Sciatic nerve (tissue), 2 donors: ENCODE results near the gene SVIL. TPM values are rescaled to one million over a fixed set of nuclear protein-coding genes. Genes with fewer than 3 reads are reported as not detected.
"Not testable (repeated sequence)": the region's sequence is repeated elsewhere in the genome, so short reads cannot be mapped to it uniquely, and the experiment has no call there.

Experiments
- ATAC-seq: fragments of 200-7000 bp; cut with Tn5 transposase; one replicate; pipeline ENCODE4 v1.9.1; 2020; ENCODE audit warnings: mild to moderate bottlenecking, moderate library complexity
- DNase-seq: peaks from one replicate; pipeline ENCODE4 v3.0.0-alpha.2; 2020; ENCODE audit warnings: low spot score
- intact Hi-C: fragments of 100-400 bp; cut with DNase I; formaldehyde crosslinking; loops from one replicate; pipeline ENCODE4 v1.14.2; 2022
- total RNA-seq: library from RNA; stranded (reverse); fragmentation: NEBNext Ultra II Directional; extraction: Animal tissue kit (Norgen Biotek cat#: 25700); gene quantifications from one replicate; pipeline ENCODE4 v1.2.1, GENCODE V29; 2021
- donor health status: DM: no; HTN: no; CAD: no.
- donor health status: DM: no; HTN: no; CAD: no.

SVIL gene
- total RNA-seq, 1 donor from 2014 or later, result 34.5 TPM

- DNase-seq, result no peak
- no peak for ATAC-seq
- intact Hi-C loops, result no loop called here
Observed at GRCh38 chr10:29628311-29628710, 6.5 kb downstream of the SVIL start.

DNA sequence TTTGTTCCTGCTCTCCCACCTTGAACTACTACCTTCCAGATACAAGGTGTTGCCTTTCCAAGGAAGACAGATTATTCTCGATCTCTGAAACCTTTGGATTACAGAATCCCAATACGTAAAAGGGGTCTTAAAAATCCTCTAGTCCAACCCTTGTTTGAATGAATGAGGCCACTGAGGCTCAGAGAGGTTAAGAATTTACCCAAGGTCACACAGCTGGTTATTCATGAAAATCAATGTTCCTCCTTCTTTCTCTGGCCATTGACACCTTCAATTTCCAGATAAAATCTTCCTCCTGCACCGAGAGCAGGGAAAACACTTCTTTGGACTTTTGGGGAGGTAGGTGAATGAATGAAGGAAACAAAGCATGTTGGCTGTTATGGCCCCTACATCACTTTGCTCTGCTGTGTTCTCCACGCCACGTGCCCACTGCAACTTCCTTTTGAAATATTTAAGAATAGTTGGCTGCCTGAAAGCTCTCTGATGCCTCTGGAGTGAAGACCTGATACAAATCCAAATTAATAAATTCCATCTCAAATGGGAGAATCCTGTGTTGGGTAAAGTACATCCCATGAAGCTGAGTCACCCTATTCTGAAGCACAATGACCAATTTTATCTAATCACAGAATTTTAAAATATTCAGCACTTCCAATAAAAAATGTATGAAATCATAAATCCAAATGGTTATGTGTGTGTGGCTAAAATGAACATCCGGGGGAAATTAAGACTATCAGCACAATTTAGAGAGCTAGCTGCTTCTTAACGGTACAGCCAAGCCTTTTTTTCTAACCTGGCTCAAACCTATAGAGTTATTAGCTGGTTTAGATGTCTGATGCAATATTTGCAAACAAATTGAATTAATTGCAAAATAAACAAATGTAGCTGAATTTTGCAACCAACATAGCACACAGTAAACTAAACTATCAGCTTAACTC is 7.3 kb downstream of the SVIL start:
- ATAC-seq (no peak), DNase-seq (no peak)
- intact Hi-C loops, result no loop called here

DNA sequence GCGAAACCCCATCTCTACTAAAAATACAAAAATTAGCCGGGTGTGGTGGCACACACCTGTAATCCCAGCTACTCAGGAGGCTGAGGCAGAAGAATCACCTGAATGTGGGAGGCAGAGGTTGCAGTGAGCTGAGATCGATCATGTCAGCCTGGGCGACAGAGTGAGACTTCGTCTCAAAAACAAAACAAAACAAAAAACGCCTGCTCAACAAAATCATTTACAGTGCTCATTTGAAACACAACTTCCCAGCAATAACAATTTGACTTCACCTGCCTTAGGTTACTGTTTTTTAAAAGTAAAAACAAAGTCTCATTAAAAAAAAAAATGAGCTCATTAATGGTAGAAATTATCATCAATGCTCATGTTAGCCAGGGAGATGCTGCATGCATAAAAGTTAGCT is 10.4 kb downstream of the SVIL start:
- intact Hi-C loops, ATAC-seq, DNase-seq: not testable (repeated sequence)

DNA sequence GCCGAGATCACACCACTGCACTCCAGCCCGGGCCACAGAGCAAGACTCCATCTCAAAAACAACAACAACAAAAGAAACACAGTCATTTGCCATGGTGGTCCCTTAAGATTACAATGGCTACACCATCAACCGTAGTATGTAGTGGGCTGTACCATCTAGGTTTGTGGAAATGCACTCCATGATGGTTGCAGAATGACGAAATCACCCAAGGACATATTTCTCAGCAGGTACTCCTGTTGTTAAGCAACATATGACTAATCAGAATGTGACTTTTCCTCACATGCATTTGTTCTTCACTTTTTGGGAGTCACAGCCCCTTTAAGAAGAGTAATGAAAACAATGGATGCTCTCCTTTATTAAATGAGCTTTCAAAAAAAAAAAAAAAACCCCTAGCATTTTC is 11.0 kb downstream of the SVIL start:
- DNase-seq (no peak), ATAC-seq (no peak)
- intact Hi-C loops, result no loop called here

GRCh38 chr10:29622382-29622922 is 12.3 kb downstream of the SVIL start:
- intact Hi-C loops, result no loop called here
- DNase-seq, result no peak
- no peak for ATAC-seq

- DNase-seq (no peak), ATAC-seq (peak; percentile 49)
- intact Hi-C loops, result no loop called here
Observed at GRCh38 chr10:29621161-29621560, 13.6 kb downstream of the SVIL start.

DNA sequence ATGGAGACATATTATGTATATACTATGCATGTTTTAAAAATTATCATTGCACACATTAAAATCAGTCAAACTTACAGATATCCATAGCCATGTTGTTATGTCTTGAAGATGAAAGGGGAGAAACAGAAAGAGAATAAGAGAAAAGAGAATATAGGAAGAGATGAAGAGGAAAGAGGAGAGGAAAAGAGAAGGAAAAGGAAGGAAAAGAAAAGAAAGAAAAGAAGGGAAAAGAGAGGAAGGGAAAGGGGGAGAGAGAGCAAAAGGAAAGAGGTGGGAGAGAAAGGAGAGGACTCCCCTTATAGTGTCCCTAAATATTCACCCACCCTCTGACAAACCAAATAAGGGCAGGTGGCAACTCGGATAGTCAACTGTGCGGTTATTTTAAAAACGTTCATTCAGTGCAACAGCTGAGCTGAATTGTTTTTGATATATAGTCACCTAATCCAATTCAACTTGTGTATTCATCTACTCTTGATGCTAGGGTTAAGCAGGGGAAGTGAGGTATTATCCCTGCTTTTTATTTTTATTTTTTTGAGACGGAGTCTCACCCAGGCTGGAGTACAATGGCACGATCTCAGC is 14.6 kb downstream of the SVIL start:
- intact Hi-C loops, result no loop called here
- DNase-seq (no peak), ATAC-seq (no peak)

DNA sequence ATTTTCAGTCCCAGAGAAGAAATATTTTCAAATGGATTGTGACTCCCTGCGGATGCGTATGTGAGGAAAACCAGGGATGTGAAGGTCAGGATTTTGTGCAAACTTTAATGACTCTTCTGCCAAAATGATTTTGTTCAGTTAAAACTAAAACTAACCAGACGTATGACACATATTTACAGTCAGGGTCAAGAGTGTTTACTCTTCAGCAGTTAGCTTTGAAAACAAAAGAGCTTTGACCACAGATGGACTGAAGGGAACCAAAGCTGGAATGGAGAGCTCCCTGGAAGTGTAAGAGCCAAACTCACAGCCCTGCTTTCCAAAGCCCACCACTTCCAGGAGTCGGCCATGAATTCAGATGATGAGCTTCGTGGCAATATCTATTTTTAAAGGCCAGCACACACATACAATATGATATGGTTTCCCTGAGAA is 15.5 kb downstream of the SVIL start:
- intact Hi-C loops, result no loop called here
- DNase-seq (no peak), ATAC-seq (peak; percentile 52)

DNA sequence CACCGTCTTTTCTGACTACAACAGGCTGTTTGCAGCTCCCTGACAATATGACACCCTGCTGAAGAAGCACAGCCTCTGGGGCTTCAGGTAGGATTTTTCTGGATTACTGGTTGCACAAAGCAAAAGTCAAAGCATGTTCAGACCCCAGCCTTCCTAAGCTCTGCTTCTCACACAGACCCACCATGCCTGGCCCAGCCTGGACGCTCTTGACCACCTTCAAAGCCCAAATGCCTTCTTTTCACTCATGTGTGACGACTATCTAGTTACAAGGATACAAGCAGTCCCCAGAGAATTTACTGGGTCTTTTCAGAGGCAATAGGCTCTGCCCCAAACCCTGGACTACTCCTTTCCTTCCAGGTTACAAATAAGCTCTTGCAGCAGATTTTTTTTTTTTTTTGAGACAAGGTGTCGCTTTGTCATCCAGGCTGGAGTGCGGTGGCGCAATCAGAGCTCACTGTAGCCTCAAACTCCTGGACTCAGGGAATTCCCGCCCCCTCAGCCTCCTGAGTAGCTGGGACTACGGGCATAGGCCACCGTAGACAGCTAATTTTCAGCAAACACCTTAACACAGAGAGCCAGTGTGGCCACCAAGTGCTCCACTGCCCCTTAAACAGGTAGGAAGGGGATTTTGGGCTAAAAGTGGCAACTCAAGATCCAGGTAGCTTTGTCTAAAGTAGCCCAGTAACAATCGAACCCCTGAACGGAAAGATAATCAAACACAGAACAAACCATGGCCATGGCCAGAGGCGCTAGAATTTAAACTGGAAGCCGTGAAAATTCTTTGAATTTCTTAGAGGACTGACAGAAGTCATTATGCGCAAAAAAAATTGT is 16.2 kb downstream of the SVIL start:
- intact Hi-C loops, result no loop called here
- DNase-seq, result no peak
- peak; percentile 46 for ATAC-seq

DNA sequence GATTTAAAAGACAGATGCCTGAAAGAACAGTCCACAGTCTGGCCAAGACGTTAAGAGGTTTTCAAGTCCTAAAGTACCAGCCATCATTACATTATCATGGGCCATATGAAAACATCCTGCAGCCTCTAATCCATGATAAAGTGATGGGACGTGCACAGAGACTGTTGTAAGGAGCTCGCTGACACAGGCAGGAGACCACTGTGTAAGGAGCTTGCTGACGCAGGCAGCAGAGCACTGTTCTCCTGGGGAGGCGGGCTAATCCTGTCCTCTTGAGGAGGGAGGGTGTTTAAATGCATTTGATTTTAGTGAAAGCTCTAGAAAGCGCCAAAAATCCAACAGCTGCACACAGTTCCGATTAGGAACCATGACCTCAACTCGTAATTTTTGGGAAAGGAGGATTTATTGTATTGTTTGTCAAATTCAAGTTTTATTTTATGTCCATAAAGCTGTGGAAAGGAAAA is 16.9 kb downstream of the SVIL start:
- DNase-seq (no peak), ATAC-seq (peak; percentile 43)
- intact Hi-C loops, result no loop called here

GRCh38 chr10:29616542-29616941 is 18.2 kb downstream of the SVIL start:
- ATAC-seq (no peak), DNase-seq (no peak)
- intact Hi-C loops, result no loop called here

DNA sequence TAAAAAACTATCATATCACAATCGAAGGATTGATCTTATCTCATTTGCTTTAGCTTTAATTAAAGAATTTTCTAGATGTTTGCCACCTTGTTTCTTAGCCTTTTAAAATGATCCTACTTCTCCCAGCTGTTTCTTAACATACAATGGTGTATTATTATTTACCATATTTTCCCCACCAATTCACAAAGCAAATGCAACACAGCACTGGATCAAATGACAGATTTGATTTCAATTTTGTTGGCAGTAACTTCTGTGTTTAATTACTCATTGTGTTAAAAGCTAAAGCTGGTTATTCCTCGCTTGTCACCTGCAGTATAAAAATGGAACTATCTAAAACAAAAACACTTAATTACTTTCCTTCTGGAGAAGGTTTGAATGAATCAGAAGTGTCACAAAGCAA is 19.6 kb downstream of the SVIL start:
- intact Hi-C loops, result no loop called here
- no peak for DNase-seq
- ATAC-seq, result no peak

DNA sequence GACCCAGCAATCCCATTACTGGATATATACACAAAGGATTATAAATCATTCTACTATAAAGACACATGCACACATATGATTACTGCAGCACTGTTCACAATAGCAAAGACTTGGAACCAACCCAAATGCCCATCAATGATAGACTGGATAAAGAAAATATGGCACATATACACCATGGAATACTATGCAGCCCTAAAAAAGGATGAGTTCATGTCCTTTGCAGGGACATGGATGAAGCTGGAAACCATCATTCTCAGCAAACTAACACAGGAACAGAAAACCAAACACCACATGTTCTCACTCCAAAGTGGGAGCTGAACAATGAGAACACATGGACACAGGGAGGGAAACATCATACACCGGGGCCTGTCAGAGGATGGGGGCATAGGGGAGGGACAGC is 20.5 kb downstream of the SVIL start:
- intact Hi-C loops, result loop anchor here (5.0 kb wide), 1 partner anchor 243 kb away; no protein-coding TSS in a partner anchor
- ATAC-seq, DNase-seq: not testable (repeated sequence)

DNA sequence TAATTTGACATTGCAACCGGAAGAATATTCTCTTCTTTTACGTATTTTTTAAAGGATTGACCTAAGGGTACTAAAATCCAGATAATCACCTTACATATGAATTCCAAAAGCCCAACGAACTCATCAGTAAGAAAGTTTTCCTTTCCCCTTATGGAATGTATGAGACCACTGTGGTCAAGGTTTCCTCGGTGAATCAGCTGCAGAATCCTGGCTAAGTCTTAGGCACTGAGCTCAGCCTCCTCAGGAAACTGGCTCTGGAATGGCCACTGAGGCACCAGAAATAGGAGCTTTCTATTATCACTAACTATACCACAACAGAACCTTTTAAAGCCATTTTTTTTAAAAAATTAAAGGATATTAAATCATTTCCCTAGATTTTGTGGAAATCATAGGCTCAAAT is 21.0 kb downstream of the SVIL start:
- intact Hi-C loops, result loop anchor here (5.0 kb wide), 1 partner anchor 244 kb away; no protein-coding TSS in a partner anchor
- DNase-seq (no peak), ATAC-seq (no peak)

DNA sequence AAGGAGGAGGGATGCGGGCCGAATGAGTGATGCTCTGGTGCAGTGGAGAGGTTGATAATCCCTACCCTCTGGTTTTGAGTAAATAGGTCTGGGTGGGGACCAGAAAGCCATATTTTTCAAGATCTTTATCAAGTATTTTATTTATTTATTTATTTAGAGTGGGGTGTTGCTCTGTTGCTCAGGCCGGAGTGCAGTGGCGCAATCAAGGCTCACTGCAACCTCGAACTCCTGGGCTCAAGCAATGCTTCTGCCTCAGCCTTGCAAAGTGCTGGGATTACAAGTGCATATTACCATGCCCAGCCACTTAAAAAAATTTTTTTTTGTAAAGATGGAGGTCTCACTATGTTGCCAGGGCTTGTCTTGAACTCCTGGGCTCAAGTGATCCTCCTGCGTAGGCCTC is 21.6 kb downstream of the SVIL start:
- no peak for DNase-seq
- intact Hi-C loops, result loop anchor here (5.0 kb wide), 1 partner anchor 244 kb away; no protein-coding TSS in a partner anchor
- no peak for ATAC-seq

GRCh38 chr10:29612657-29613056 is 22.1 kb downstream of the SVIL start:
- ATAC-seq (no peak), DNase-seq (no peak)
- intact Hi-C loops, result loop anchor here (5.0 kb wide), 1 partner anchor 245 kb away; no protein-coding TSS in a partner anchor

DNA sequence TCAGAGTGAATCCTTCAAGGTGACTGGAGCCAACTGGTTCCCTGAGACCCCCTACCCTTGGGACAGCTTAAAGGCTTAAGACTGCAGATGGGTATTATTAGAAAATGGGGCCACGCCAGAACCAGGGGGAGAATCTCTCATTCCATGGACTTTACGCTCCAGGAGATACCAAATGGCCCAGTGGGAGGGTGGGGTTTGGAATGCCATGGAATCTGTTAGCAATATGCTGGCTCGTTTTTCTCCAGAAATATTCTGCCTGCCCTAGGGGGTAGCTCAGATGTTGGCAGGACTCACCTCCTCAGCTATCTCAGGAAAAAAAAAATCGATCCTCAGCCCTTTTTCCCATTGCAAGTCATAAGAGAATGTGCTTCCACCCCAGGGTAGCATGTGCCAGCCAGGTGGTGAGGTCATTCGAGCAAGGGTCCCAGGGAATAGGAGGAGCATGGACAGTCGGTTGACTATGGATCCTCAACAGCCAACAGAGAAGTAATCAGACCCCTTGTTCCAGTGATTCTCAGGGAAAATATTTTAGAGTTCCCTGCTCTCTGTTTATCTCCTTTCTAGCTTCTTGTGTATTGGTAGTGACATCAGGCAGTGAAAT is 22.9 kb downstream of the SVIL start:
- intact Hi-C loops, result loop anchor here (5.0 kb wide), 1 partner anchor 245 kb away; no protein-coding TSS in a partner anchor
- ATAC-seq (no peak), DNase-seq (no peak)

DNA sequence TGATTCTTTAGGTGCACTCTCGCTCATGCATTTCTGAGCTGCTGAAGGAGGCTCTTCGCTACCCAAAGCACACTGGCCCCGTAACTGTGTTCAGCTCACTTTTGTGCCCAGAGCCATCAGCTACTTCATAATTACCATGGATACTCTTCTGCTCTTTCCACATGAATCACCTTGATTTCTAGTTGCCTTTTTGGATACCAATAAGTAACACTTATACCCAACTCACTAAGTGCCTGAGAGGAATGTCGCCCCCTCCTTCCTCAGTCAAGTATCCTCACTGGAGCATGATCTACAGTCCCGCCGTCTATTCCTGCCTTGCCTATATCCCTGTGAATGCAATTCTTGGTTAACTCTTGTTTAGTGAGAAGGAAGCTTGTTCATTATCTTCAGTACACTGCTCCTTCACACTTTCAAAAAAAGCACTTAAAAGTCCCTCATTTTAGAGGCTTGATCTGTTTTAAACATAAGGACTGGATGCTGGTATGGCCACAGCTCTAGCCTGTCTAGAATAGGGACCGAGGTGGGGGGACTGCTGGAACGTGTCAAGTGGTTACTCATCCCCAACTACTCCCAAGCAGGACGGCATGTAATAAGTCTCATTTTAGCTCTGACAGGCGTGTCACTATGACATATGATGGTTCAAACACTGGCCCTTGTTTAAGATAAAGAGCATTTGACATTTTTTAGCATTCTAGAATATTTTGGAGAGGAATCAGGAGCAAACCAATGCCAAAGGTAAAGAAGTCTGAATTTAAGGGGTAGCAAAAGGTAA is 23.7 kb downstream of the SVIL start:
- ATAC-seq, result no peak
- intact Hi-C loops, result loop anchor here (5.0 kb wide), 1 partner anchor 246 kb away; no protein-coding TSS in a partner anchor

More for the DNA sequence above, 23.7 kb downstream of the SVIL start:
- DNase-seq, result no peak
